HepG2 (cell line): ENCODE results near the gene SLC38A8. TPM values are rescaled to one million over a fixed set of nuclear protein-coding genes. Genes with fewer than 3 reads are reported as not detected.
A peak's percentile ranks its signal among the peaks of the same experiment; 100 is the strongest.

ENCODE experiments used
- BRD4 ChIP-seq: sonication (generic); formaldehyde crosslinking; IDR thresholded peaks from 2 replicates; pipeline ENCODE4 v1.4.0; 2020; ENCODE audit warnings: missing genetic modification reagents
- CREB1 ChIP-seq, 2 experiments: fragments of 450-650 bp in 1 of 2; IDR thresholded peaks; 2 replicates each; pipeline ENCODE4 v1.6.1; 2016 to 2017; ENCODE audit warnings: control low read depth in 1 of 2, mild to moderate bottlenecking in 1 of 2, missing compliant biosample characterization in 1 of 2, missing genetic modification characterization in 1 of 2
- FUBP1 ChIP-seq: sonication (generic); formaldehyde crosslinking; IDR thresholded peaks from 2 replicates; pipeline ENCODE4 v1.5.1; 2020; ENCODE audit warnings: missing genetic modification reagents, mild to moderate bottlenecking, borderline replicate concordance
- GMEB1 ChIP-seq: sonication (generic); formaldehyde crosslinking; IDR thresholded peaks from 2 replicates; pipeline ENCODE4 v1.5.1; 2020; ENCODE audit warnings: missing genetic modification reagents, mild to moderate bottlenecking, borderline replicate concordance
- HOXD1 ChIP-seq: sonication (generic); formaldehyde crosslinking; IDR thresholded peaks from 2 replicates; pipeline ENCODE4 v1.5.0; 2020; ENCODE audit warnings: missing genetic modification reagents
- KDM4B ChIP-seq: sonication (generic); formaldehyde crosslinking; IDR thresholded peaks from 2 replicates; pipeline ENCODE4 v1.4.0; 2020; ENCODE audit warnings: missing genetic modification reagents
- KLF12 ChIP-seq: sonication (generic); formaldehyde crosslinking; IDR thresholded peaks from 2 replicates; pipeline ENCODE4 v1.4.0; 2020; ENCODE audit warnings: missing genetic modification reagents, borderline replicate concordance
- MEF2D ChIP-seq: sonication (generic); formaldehyde crosslinking; IDR thresholded peaks from 2 replicates; pipeline ENCODE4 v1.5.1; 2020; ENCODE audit warnings: mild to moderate bottlenecking, missing genetic modification reagents
- MZF1 ChIP-seq: sonication (generic); formaldehyde crosslinking; IDR thresholded peaks from 2 replicates; pipeline ENCODE4 v1.8.1; 2023; ENCODE audit warnings: mild to moderate bottlenecking, missing genetic modification reagents, borderline replicate concordance
- RAD51 ChIP-seq: fragments of 450-650 bp; IDR thresholded peaks from 2 replicates; pipeline ENCODE4 v1.6.1; 2016; ENCODE audit warnings: borderline replicate concordance
- RXRA ChIP-seq: sonication (generic); formaldehyde crosslinking; IDR thresholded peaks from 2 replicates; pipeline ENCODE4 v1.5.1; 2020; ENCODE audit warnings: missing genetic modification reagents
- SIX1 ChIP-seq: sonication (generic); formaldehyde crosslinking; IDR thresholded peaks from 2 replicates; pipeline ENCODE4 v1.4.0; 2020; ENCODE audit warnings: missing genetic modification reagents, borderline replicate concordance
- SP2 ChIP-seq: sonication (generic); formaldehyde crosslinking; IDR thresholded peaks from 2 replicates; pipeline ENCODE4 v1.5.1; 2020; ENCODE audit warnings: mild to moderate bottlenecking, missing genetic modification reagents
- TBX2 ChIP-seq: sonication (generic); formaldehyde crosslinking; IDR thresholded peaks from 2 replicates; pipeline ENCODE4 v1.5.0; 2020; ENCODE audit warnings: missing genetic modification reagents, mild to moderate bottlenecking, borderline replicate concordance
- TFE3 ChIP-seq: IDR thresholded peaks from 2 replicates; pipeline ENCODE4 v1.6.1; 2016
- YEATS2 ChIP-seq: sonication (generic); formaldehyde crosslinking; IDR thresholded peaks from 2 replicates; pipeline ENCODE4 v1.4.0; 2020; ENCODE audit warnings: missing genetic modification reagents, borderline replicate concordance
- ZFP91 ChIP-seq: sonication (generic); formaldehyde crosslinking; IDR thresholded peaks from 2 replicates; pipeline ENCODE4 v1.9.0; 2022; ENCODE audit warnings: missing genetic modification reagents, mild to moderate bottlenecking, borderline replicate concordance
- ZNF280D ChIP-seq: sonication (generic); formaldehyde crosslinking; IDR thresholded peaks from 2 replicates; pipeline ENCODE4 v1.5.1; 2020; ENCODE audit warnings: mild to moderate bottlenecking, missing genetic modification reagents
- ZNF607 ChIP-seq: sonication (generic); formaldehyde crosslinking; IDR thresholded peaks from 2 replicates; pipeline ENCODE4 v1.5.1; 2020; ENCODE audit warnings: missing genetic modification reagents, mild to moderate bottlenecking, borderline replicate concordance
- ZSCAN12 ChIP-seq: sonication (generic); formaldehyde crosslinking; IDR thresholded peaks from 2 replicates; pipeline ENCODE4 v1.9.0; 2021; ENCODE audit warnings: mild to moderate bottlenecking, missing genetic modification reagents
- polyA plus RNA-seq, 8 experiments: library from polyadenylated mRNA; depleted of rRNA in 3 of 8; stranded (reverse) in 7 of 8; unstranded in 1 of 8; fragments of >200 nt; fragmentation: Illumina TruSeq in 4 of 8; extraction: Trizol in 4 of 8; gene quantifications; 2 replicates each; pipeline versions ENCODE4 v1.2.1 to v1.2.3, GENCODE V29; 2011 to 2016; ENCODE audit warnings: low read depth in 4 of 8, missing spikeins in 1 of 8, mixed read lengths in 1 of 8; ENCODE audit not compliant: insufficient read depth in 1 of 8
- total RNA-seq, 5 experiments: library from RNA; depleted of rRNA; stranded (reverse); fragments of >200 nt; fragmentation: Illumina TruSeq; extraction: Trizol; gene quantifications; 2 replicates each; pipeline ENCODE4 v1.2.3, GENCODE V29; 2016; ENCODE audit warnings: low read depth in 1 of 5

Gene SLC38A8
- total and polyA plus RNA-seq, 2 of the 13 experiments (the other 11 are each of a cell fraction or from before 2014, with no cell fraction given): 0.24 to 0.37 TPM

GRCh38 chr16:83994087-83994486, 48.5 kb downstream of the SLC38A8 start (continued):
- TF ChIP-seq ZFP91 (CRISPR knock-in tag) (peak; percentile 42; the same call in 1 of the 2 replicates), MZF1 (no peak), KLF12 (CRISPR knock-in tag) (no peak), SIX1 (CRISPR knock-in tag) (no peak), TBX2 (CRISPR knock-in tag) (no peak; the same call in 1 of the 2 replicates), ZNF280D (no peak), HOXD1 (CRISPR knock-in tag) (no peak), ZNF607 (CRISPR knock-in tag) (no peak), MEF2D (CRISPR knock-in tag) (no peak), CREB1 (IDR thresholded peaks at IDR 0.05) (no peak), CREB1 (CRISPR knock-in tag; IDR thresholded peaks at IDR 0.05) (no peak), TFE3 (CRISPR knock-in tag) (peak; percentile 55; the same call in 1 of the 2 replicates), RXRA (CRISPR knock-in tag) (no peak), FUBP1 (CRISPR knock-in tag) (no peak), YEATS2 (CRISPR knock-in tag) (peak; percentile 60; the same call in 1 of the 2 replicates), RAD51 (no peak), SP2 (CRISPR knock-in tag) (no peak), KDM4B (0 out of 2 replicates have a peak, but pooled peaks have one; percentile 64), GMEB1 (CRISPR knock-in tag) (no peak), BRD4 (CRISPR knock-in tag) (no peak), ZSCAN12 (CRISPR knock-in tag) (no peak)
